ENCODE results near the gene ZNF771.
"Not testable (repeated sequence)": the region's sequence is repeated elsewhere in the genome, so short reads cannot be mapped to it uniquely, and the experiment has no call there.

Gene ZNF771

GRCh38 chr16:30376461-30376902 lies 30.9 kb upstream of the ZNF771 start:
- DNase-seq: no peak

DNA sequence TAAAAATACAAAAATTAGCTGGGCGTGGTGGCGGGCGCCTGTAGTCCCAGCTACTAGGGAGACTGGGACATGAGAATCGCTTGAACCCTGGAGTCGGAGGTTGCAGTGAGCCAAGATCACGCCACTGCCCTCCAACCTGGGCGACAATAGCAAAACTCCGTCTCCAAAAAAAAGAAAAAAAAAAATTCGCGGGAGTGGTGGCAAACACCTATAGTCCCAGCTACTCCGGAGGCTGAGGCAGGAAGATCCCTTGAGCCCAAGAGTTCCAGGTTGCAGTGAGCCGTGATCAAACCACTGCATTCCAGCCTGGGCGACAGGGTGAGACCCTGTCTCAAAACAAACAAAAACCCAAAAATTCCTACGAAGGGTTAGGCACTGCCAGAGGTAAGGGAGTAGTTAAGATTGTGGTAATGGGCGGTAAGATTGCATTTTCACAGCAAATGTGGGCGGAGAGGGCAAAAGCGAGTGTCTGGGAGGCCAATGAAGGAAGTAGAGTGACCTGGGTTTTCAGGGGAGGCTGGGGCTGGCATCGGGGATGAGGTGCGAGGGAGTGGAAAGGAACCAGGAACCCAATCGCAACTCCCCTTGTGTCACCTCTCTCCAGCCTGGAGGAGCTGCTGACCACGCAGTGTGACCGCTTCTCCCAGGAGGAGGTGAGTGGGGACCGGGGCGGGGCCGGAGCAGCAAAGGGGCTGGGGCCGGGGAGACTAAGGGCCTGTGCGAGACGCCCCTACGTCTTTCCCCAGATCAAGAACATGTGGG lies 30.2 kb upstream of the ZNF771 start:
- no peak for DNase-seq

GRCh38 chr16:30377812-30378235 lies 29.6 kb upstream of the ZNF771 start:
- no peak for DNase-seq

DNA sequence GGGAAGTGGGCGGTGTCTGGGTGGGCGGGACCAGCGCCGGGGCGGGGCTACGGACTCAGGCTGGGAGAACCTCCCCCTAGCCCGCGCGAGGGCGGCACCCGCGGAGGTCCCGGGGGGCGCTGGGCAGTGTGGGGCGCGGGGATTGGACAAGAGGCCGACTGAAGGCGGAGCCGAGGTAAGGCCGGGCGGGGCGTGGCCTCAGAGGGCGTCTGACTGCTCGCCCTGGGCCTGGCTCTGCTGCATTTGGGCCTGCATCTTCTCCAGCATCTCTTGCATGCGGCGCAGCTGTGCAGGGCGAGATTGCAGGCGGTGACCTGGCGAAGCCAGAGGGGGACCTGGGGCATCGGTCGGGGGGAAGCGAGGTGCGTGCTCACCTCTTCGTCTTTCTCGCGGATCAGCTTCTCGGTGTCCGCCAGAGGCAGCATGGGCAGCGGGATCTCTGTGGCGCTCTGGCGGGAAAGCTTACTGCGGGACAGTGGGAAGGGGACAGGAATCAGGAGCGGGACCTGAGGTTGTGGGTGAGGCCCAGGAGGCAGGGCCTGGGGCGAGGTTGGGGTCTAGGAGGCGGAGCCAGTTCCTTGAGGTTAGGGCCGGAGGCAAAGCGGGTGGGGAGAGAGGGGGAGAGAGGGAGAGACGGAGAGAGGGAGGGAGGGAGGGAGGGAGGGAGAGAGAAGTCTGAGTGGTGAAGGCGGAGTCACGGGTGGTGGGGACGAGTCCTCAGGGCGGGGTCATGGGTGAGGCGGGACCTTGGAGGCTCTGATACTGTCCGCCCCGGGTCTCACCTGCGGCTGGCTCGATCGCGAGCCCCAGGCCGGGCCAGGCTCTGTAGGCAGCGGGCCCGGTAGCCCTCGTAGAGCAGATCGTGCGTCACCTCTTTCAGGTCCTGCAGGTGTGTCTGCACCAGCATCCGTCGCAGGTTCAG lies 28.9 kb upstream of the ZNF771 start:
- peak; percentile 53 for DNase-seq

GRCh38 chr16:30379158-30379783 lies 28.1 kb upstream of the ZNF771 start:
- no peak for DNase-seq

GRCh38 chr16:30380072-30380802 lies 27.2 kb upstream of the ZNF771 start:
- DNase-seq: no peak

DNA sequence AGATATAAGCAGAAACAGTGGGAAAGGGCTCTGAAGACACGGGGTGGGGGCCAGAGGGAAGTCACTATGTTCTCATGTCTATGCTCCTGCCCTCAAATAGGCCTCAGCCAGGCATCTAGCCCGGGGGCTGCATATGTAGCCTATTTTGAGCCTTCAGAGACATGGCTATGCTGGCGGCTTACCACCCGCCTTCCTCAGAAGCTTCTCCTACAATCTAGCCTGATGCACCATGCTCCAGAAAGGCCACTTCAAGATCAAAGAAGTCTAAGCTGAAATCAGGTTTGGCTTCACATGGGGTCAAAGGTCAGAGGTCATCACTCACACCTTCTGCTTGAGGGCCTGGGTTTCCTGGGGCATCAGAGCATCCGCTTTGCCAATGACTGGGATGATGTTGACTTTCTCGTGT lies 26.6 kb upstream of the ZNF771 start:
- no peak for DNase-seq

DNA sequence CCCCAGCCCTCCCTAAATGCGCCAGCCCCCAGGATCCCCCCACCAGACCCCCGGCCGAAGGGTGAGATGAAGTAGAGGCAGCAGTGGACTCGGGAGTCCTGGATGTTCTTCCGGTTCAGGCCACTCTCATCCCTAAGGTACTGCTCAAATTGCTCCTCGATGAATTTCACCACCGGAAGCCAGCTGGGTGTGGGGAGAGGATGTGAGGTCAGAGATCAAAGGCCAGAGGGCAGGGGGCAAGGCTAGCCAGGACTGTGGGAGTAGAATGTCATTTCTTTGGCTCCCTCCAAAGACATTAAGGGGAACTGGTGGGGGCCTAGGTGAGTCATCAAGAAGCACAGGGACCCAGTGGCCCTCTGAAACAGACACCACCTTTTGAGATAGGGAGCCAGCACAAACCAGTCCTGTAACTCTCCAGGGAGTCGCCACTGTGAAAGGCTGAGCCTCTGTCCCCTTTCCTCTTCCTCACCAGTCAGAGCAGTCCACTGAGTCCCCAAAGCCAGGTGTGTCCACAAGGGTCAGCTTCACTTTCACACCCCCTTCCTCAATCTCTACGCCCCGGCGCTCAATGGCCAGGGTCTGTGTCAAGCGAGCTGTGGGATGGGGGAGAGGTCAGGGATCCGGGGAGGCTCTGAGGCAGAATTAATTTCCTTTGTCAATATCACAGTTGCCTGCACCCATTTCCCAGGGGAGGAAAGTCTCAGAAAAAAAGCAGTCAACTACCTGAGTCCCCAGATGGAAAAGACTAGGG lies 25.9 kb upstream of the ZNF771 start:
- no peak for DNase-seq

DNA sequence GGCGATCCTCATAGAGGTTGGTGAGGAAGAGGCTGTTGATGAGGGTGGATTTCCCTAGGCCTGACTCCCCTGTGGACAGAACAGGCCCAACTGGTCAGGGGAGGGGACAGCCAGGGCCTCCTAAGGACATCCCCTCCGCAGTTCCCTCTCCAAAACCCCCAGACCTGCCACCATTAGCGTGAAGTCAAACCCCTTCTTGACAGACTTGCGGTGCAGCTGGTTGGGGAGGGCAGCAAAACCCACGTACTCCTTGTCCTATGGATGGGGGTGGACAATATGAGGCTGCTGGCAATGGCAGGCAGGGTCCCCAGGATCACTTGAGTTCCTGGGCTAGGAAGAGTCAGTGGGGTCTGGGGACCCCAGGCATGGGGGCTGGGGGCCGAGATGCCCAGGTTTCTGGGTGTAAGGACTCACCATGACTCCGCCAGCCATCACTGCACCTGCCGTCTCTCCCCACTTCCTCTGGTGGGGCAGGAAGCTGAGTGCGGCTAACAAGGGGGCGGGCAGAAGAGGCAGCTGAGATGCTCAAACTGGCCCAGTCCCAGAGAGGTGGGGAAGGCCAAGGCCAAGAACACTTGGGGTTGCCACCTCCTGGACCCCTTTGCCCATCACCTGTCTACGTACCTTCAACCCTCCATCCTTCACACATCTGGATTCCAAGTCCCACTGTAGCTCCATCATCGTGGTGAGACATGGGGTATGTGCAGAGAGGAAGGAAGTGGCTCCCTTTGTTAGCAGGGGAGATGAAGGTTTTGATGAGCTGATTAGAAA lies 25.1 kb upstream of the ZNF771 start, which contains the start of gene SEPTIN1:
SEPTIN1 (minus strand) TSS at position 451 of the 771 bp plus-strand sequence; CDS start at position 432, 19 bp downstream.
- no peak for DNase-seq

DNA sequence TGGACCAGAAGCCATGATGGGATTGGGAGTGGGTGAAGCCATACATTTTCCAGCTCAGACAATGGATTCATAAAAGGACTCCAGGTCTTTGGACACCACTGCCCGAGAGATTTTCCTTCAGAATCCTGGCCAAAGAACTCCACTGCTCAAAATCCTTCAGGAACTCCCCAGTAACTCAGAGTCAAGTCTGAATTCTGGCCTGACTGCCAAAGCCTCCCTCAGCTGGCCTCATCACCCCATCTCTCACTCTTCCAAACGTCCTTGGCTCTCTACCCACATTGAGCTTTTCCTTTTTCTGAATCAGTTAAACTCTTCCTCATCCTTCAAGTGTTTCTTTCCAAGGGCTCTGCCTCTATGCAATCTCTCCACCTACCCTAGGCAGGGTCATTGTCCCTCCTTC lies 23.9 kb upstream of the ZNF771 start:
- DNase-seq: no peak

DNA sequence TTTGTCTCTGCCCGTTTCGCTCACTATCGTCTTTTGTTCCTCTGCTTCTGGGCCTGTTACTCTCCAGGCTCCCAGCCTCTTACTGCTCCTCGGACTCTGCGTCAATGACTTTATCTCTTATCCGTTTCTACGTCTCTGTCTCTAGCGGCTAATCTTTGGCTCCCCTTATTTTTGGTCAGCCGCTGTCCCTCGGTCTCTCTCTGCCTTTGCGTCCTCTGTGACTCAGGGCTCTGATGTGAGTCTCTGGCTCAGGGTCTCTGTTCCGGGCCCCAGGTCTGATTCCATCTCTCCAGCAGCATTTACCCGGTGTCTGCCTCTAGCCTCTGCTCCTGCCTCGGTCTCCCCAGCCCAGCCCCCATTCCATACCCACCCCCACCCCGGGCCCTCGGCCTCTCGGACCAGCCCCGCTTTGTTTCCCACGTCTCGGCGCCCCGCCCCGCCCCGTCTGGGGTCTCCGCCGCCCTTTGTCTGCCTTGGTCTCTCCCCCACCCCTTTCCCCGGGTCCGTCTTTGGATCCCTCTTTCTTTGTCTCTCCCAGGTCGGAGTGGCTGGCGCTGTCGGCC lies 12.7 kb upstream of the ZNF771 start:
- DNase-seq: no peak

GRCh38 chr16:30395155-30395991 lies 12.0 kb upstream of the ZNF771 start, which contains the start of gene ZNF48:
ZNF48 (plus strand) TSS chr16:30395420; CDS start chr16:30395795, 375 bp downstream.
- DNase-seq: peak; percentile 29

DNA sequence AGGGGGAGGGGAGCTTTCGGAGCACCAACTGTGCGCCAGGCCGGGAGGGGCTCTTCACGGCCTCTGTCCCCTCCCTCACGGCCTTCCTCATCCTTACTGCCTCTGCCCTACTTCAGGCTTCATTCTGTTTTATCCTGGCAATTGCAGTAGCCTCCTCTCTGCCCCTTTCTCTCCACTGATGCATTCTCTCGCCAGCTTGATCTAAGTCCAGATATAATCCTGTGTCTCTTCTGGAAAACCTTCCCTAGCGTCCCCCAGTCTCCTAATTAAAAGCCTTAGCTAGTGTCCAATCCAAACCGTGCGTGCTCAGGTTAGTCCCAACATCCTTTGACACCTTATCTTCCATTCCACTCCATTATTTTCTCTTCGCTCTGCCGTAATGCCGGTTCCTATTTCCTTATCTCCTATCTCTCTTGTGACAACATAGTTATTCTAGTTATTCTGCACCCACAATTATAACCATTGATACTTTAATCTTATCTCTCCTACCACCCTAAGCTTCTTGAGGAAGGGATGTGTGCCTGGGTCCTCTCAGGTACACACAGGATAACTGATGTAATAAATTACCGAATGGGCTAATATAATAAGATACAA lies 11.3 kb upstream of the ZNF771 start:
- DNase-seq: no peak

- DNase-seq: not testable (repeated sequence)
Observed at GRCh38 chr16:30396627-30397026, 10.8 kb upstream of the ZNF771 start.

- DNase-seq: no peak
Observed at GRCh38 chr16:30397056-30397455, 10.3 kb upstream of the ZNF771 start.

DNA sequence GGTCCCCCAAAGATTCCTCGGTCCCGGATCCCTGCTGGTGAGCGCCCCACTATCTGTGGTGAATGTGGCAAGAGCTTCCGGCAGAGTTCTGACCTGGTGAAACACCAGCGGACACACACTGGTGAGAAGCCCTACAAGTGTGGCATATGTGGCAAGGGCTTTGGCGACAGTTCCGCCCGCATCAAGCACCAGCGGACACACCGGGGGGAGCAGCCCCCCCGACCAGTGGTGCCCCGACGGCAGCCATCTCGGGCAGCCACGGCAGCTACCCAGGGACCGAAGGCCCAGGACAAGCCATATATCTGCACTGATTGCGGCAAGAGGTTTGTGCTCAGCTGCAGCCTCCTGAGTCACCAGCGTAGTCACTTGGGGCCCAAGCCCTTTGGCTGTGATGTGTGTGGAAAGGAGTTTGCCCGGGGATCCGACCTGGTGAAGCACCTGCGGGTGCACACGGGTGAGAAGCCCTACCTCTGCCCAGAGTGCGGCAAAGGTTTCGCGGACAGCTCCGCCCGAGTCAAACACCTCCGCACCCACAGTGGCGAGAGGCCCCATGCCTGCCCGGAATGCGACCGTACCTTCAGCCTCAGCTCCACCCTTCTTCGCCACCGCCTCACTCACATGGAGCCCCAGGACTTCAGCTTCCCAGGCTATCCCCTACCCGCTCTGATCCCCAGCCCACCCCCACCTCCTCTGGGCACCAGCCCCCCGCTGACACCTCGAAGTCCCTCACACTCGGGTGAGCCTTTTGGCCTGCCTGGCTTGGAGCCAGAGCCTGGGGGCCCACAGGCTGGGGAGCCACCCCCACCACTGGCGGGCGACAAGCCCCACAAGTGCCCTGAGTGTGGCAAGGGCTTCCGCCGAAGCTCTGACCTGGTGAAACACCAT lies 9.4 kb upstream of the ZNF771 start:
- no peak for DNase-seq

- no peak for DNase-seq
Observed at GRCh38 chr16:30398661-30399434, 8.6 kb upstream of the ZNF771 start.
